ENCODE data around the gene IL1RAPL2. TPM values are rescaled to one million over a fixed set of nuclear protein-coding genes. Genes with fewer than 3 reads are reported as not detected.
"Not testable (repeated sequence)": the region's sequence is repeated elsewhere in the genome, so short reads cannot be mapped to it uniquely, and the experiment has no call there.

IL1RAPL2 gene
- total RNA-seq, 1 donor from 2014 or later: not detected

DNA sequence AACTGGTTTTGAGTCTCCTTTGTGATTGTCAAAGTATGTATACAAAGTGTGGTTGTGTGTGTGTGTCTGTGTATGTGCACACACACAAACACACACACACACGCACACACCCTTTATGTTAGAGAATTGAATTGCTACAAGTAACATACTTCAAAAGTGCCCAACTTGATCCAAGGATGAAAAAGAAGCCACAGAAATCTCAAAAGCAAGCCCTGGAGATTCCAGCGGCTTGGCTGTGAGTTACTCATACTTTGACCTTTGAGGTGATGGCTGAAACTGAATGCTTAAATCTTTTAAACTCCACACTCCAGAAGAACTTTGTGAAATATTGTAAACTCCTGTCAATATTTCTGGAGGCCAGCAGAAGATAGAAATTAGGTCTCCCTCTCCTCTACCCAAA lies 1087.9 kb downstream of the IL1RAPL2 start:
- no peak overlapping the region for H3K27ac ChIP-seq
- H3K9me3 ChIP-seq: no peaks in the 10 kb centered on the region
- ATAC-seq (no peak), DNase-seq (no peak)
- H3K36me3 ChIP-seq: no peaks in the 10 kb centered on the region
- no peaks in the 10 kb centered on the region for H3K4me1 ChIP-seq
- intact Hi-C loops (cut with DNase I): no loop called here
- no peak for TF ChIP-seq CTCF (IDR thresholded peaks at IDR 0.05)
- no peak overlapping the region for H3K4me3 ChIP-seq
- H3K27me3 ChIP-seq: no peaks in the 10 kb centered on the region

DNA sequence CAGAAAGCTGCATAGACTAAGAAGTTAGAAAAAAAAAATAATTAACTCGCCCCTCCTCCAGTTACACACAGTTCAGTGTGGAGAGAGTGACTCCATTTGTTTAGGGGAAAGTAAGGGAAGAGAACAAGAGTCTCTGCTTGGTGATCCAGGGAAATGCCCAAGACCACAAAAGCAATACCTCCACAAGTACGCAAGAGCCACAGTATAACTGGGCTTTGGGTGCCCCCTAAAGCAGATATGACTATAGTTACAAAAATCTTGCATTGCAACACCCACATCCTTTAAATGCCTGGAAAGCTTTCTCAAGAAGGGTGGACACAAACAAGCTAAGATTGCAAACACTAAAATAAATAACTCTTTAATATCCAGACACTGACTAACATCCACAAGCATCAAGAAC lies 1092.1 kb downstream of the IL1RAPL2 start:
- DNase-seq: no peak
- H3K4me1 ChIP-seq: no peaks in the 10 kb centered on the region
- intact Hi-C loops (cut with DNase I): no loop called here
- ATAC-seq: no peak
- no peaks in the 10 kb centered on the region for H3K36me3 ChIP-seq
- H3K27me3 ChIP-seq: no peaks in the 10 kb centered on the region
- no peaks in the 10 kb centered on the region for H3K9me3 ChIP-seq
- TF ChIP-seq CTCF (IDR thresholded peaks at IDR 0.05): no peak
- no peak overlapping the region for H3K4me3 ChIP-seq
- no peak overlapping the region for H3K27ac ChIP-seq

- Histone ChIP-seq H3K27me3 (no peaks in the 10 kb centered on the region), H3K4me1 (no peaks in the 10 kb centered on the region), H3K36me3 (no peaks in the 10 kb centered on the region), H3K4me3 (no peak overlapping the region), H3K27ac (no peak overlapping the region), H3K9me3 (no peaks in the 10 kb centered on the region)
- DNase-seq (no peak), ATAC-seq (no peak)
- TF ChIP-seq CTCF (IDR thresholded peaks at IDR 0.05): no peak
- intact Hi-C loops (cut with DNase I): no loop called here
Observed at GRCh38 chrX:105662248-105662647, 1096.2 kb downstream of the IL1RAPL2 start.

GRCh38 chrX:105664243-105664642 lies 1098.2 kb downstream of the IL1RAPL2 start:
- H3K36me3 ChIP-seq: no peaks in the 10 kb centered on the region
- TF ChIP-seq CTCF (IDR thresholded peaks at IDR 0.05): no peak
- H3K27me3 ChIP-seq: no peaks in the 10 kb centered on the region
- DNase-seq (no peak), ATAC-seq (no peak)
- no peaks in the 10 kb centered on the region for H3K4me1 ChIP-seq
- H3K9me3 ChIP-seq: no peaks in the 10 kb centered on the region
- H3K4me3 ChIP-seq: no peak overlapping the region
- no peak overlapping the region for H3K27ac ChIP-seq
- intact Hi-C loops (cut with DNase I): no loop called here

GRCh38 chrX:105684288-105684687 lies 1118.3 kb downstream of the IL1RAPL2 start:
- H3K4me3 ChIP-seq; H3K27me3 ChIP-seq; H3K9me3 ChIP-seq; H3K27ac ChIP-seq; ATAC-seq; DNase-seq; intact Hi-C loops (cut with DNase I); H3K4me1 ChIP-seq; H3K36me3 ChIP-seq: not testable (repeated sequence)

- intact Hi-C loops (cut with DNase I): no loop called here
- H3K27ac ChIP-seq: no peak overlapping the region
- no peaks in the 10 kb centered on the region for H3K9me3 ChIP-seq
- H3K27me3 ChIP-seq: no peaks in the 10 kb centered on the region
- no peak overlapping the region for H3K4me3 ChIP-seq
- H3K4me1 ChIP-seq: no peaks in the 10 kb centered on the region
- DNase-seq (no peak), ATAC-seq (no peak)
- TF ChIP-seq CTCF (IDR thresholded peaks at IDR 0.05): no peak
- no peaks in the 10 kb centered on the region for H3K36me3 ChIP-seq
Observed at GRCh38 chrX:105694839-105695238, 1128.8 kb downstream of the IL1RAPL2 start.
